B cell (primary cell): ENCODE results near the gene PLEKHG4B.

Experiments
- EZH2 ChIP-seq: IDR thresholded peaks from 2 replicates; pipeline ENCODE4 v1.6.1; 2012; ENCODE audit warnings: borderline replicate concordance, low read depth, mild to moderate bottlenecking, moderate library complexity, low read length; ENCODE audit not compliant: insufficient read depth, poor library complexity, severe bottlenecking
- TF ChIP-seq, protein P1 (sequence below): fragments of 200-600 bp; IDR thresholded peaks from one replicate; pipeline ENCODE4 v1.8.0; 2022; ENCODE audit warnings: antibody characterized with exemption, mild to moderate bottlenecking

DNA sequence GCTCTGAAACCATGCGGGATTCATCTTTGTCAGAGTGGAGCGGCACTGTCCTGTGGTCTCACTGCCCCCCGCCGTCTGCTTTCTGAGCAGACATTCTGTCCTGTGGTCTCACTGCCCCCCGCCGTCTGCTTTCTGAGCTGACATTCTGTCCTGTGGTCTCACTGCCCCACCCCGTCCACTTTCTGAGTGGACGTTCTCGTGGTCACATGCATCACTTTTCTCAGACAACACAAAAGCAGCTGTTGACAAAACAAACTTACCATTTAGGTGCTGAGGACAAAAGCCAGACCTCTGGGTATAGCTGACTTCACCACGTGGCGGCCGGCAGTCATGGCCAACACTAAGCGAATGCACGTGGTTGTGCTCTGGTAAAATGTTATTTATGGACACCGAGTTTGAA is 102.1 kb downstream of the PLEKHG4B start:
- TF ChIP-seq, protein P1, sequence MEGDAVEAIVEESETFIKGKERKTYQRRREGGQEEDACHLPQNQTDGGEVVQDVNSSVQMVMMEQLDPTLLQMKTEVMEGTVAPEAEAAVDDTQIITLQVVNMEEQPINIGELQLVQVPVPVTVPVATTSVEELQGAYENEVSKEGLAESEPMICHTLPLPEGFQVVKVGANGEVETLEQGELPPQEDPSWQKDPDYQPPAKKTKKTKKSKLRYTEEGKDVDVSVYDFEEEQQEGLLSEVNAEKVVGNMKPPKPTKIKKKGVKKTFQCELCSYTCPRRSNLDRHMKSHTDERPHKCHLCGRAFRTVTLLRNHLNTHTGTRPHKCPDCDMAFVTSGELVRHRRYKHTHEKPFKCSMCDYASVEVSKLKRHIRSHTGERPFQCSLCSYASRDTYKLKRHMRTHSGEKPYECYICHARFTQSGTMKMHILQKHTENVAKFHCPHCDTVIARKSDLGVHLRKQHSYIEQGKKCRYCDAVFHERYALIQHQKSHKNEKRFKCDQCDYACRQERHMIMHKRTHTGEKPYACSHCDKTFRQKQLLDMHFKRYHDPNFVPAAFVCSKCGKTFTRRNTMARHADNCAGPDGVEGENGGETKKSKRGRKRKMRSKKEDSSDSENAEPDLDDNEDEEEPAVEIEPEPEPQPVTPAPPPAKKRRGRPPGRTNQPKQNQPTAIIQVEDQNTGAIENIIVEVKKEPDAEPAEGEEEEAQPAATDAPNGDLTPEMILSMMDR: no peak
- no peak for TF ChIP-seq EZH2
